Stomach (tissue), 4 donors: ENCODE measurements around the gene SVOPL.

Experiments used
- CTCF ChIP-seq, 7 experiments: fragments of 450-650 bp in 4 of 7; fragments of 200-600 bp in 3 of 7; sonication (generic) in 3 of 7; IDR thresholded peaks; one replicate each; pipeline ENCODE4 v1.5.1; 2016 to 2019; ENCODE audit warnings: antibody characterized with exemption in 7 of 7, control low read depth in 2 of 7, mild to moderate bottlenecking in 1 of 7
- POLR2AphosphoS5 ChIP-seq, 3 donors: sonication (generic); formaldehyde crosslinking; IDR thresholded peaks; one replicate each; pipeline ENCODE4 v1.6.1; 2016; ENCODE audit warnings: antibody characterized with exemption in 3 of 3

DNA sequence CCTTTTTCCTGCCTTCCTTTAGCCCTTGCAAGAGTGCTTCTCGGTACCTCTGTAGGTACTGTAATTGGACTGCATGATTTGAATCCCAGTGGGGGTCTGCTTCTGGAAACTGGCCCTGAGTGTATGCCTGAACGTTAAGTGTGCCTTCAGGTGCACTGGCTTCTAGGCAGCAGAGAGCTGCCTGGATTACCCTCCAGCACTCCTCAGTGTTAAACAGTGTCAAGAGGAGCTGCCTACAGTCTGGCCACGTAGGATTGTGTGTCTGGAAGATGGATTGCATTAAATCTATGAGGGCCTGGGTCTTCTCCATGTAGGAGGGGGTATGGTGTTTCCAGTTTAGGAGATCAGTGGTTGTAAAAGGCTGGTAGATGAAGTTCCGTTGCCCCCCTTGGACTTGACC, 137.4 kb downstream of the SVOPL start:
- TF ChIP-seq POLR2AphosphoS5 (IDR thresholded peaks at IDR 0.05) (no peak), CTCF (IDR thresholded peaks at IDR 0.05) (no peak)
